ENCODE data around the gene MAP3K14. TPM values are rescaled to one million over a fixed set of nuclear protein-coding genes. Genes with fewer than 3 reads are reported as not detected.

Gene MAP3K14
- total RNA-seq (2022; extraction: Qiagen RNA extraction): 23.3 to 46.0 TPM (median 36.7 TPM) in 5 replicates

GRCh38 chr17:45316434-45317110 is at the start of gene MAP3K14:
MAP3K14 (minus strand) TSS chr17:45317020; CDS start chr17:45290745, 26,275 bp downstream.

GRCh38 chr17:45261577-45262515 is 55.0 kb downstream of the MAP3K14 start, which contains the start of gene SPATA32:
SPATA32 (minus strand) TSS chr17:45262094; CDS start chr17:45262016, 78 bp downstream.

GRCh38 chr17:45221081-45222013 is 95.5 kb downstream of the MAP3K14 start, which contains the start of gene FMNL1:
FMNL1 (plus strand) TSS chr17:45221885; CDS start chr17:45222125, 240 bp downstream.

Other genes starting within 250 kb of the MAP3K14 start
- 124 to 185 TPM (median 158 TPM) in 5 replicates for gene PLCD3, start 184.5 kb downstream of the MAP3K14 start, total RNA-seq (2022; extraction: Qiagen RNA extraction)
- gene ACBD4, start 181.3 kb downstream of the MAP3K14 start, total RNA-seq (2022; extraction: Qiagen RNA extraction): 6.3 to 8.0 TPM (median 6.8 TPM) in 5 replicates
- gene HEXIM1, start 168.5 kb downstream of the MAP3K14 start, total RNA-seq (2022; extraction: Qiagen RNA extraction): 39.3 to 50.1 TPM (median 45.0 TPM) in 5 replicates
- 10.5 to 17.7 TPM (median 15.0 TPM) in 5 replicates for gene HEXIM2, start 155.1 kb downstream of the MAP3K14 start, total RNA-seq (2022; extraction: Qiagen RNA extraction)
- 22.1 to 35.1 TPM (median 33.5 TPM) in 5 replicates for gene FMNL1, start 95.1 kb downstream of the MAP3K14 start, total RNA-seq (2022; extraction: Qiagen RNA extraction)
- gene SPATA32, start 54.9 kb downstream of the MAP3K14 start, total RNA-seq (2022; extraction: Qiagen RNA extraction): 0.08 to 0.14 TPM (median 0.12 TPM) in 5 replicates
- 9.5 to 17.8 TPM (median 15.1 TPM) in 5 replicates for gene ARHGAP27, start 115.8 kb upstream of the MAP3K14 start, total RNA-seq (2022; extraction: Qiagen RNA extraction)
- 15.0 to 22.6 TPM (median 22.5 TPM) in 5 replicates for gene PLEKHM1, start 173.7 kb upstream of the MAP3K14 start, total RNA-seq (2022; extraction: Qiagen RNA extraction)

Measured in A549 treated with dexamethasone at 1 μM for 4 hours (cell line).